Neural progenitor cell (in vitro differentiated cells): ENCODE measurements around the gene CNTROB.

ENCODE experiments used
- EZH2 ChIP-seq: fragments of 200-600 bp; sonication (generic); IDR thresholded peaks from 2 replicates; pipeline ENCODE4 v1.6.1; 2017; ENCODE audit warnings: antibody characterized with exemption, mild to moderate bottlenecking, moderate library complexity
- TF ChIP-seq, protein P1 (sequence below): fragments of 200-600 bp; sonication (generic); IDR thresholded peaks from 2 replicates; pipeline ENCODE4 v1.5.1; 2017; ENCODE audit warnings: antibody characterized with exemption, mild to moderate bottlenecking

DNA sequence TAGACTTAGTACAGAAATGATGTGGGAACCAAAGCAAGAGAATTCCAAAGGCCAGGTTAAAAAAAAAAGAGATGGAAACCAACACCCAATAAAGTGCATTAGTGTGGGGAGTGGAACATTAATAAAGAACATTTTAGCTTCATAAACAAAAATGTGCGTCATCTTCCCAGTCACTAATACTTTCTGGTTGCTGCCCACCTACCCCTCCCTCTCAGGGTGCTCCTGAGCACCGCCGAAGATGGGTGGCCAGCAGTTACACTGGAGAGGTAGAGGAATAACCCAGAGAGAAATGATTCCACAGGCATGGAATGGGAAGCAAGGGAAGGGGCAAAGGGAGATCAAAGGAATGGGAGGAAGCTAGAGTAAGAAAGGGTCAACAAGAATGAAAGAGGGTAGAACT, 49.4 kb upstream of the CNTROB start:
- TF ChIP-seq, protein P1, sequence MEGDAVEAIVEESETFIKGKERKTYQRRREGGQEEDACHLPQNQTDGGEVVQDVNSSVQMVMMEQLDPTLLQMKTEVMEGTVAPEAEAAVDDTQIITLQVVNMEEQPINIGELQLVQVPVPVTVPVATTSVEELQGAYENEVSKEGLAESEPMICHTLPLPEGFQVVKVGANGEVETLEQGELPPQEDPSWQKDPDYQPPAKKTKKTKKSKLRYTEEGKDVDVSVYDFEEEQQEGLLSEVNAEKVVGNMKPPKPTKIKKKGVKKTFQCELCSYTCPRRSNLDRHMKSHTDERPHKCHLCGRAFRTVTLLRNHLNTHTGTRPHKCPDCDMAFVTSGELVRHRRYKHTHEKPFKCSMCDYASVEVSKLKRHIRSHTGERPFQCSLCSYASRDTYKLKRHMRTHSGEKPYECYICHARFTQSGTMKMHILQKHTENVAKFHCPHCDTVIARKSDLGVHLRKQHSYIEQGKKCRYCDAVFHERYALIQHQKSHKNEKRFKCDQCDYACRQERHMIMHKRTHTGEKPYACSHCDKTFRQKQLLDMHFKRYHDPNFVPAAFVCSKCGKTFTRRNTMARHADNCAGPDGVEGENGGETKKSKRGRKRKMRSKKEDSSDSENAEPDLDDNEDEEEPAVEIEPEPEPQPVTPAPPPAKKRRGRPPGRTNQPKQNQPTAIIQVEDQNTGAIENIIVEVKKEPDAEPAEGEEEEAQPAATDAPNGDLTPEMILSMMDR, result no peak
- no peak for TF ChIP-seq EZH2
